ENCODE data around the gene GALNT18. TPM values are rescaled to one million over a fixed set of nuclear protein-coding genes. Genes with fewer than 3 reads are reported as not detected.

GALNT18 gene
- polyA plus RNA-seq, 1 experiment: 4.8 TPM

GRCh38 chr11:11380340-11380739 is 241.5 kb downstream of the GALNT18 start:
- DNase-seq (ENCODE audit: low read depth, low spot score): no peak
- Histone ChIP-seq H3K27ac (ENCODE audit: low read depth, low read length) (no peak overlapping the region), H3K27me3 (ENCODE audit: control insufficient read depth, insufficient read depth, low read length) (no peaks in the 10 kb centered on the region), H3K9me3 (ENCODE audit: control insufficient read depth, insufficient read depth, low read length) (no peaks in the 10 kb centered on the region; the same call in 1 of the 2 replicates), H3K4me3 (ENCODE audit: low read depth, low read length) (no peak overlapping the region)
- CTCF ChIA-PET: no interaction called here
- POLR2A ChIA-PET: no interaction called here
- TF ChIP-seq CTCF (IDR thresholded peaks at IDR 0.05; ENCODE audit: low read depth, low read length): no peak

GRCh38 chr11:11379661-11380060 is 242.1 kb downstream of the GALNT18 start:
- Histone ChIP-seq H3K4me3 (ENCODE audit: low read depth, low read length) (no peak overlapping the region), H3K27ac (ENCODE audit: low read depth, low read length) (no peak overlapping the region), H3K27me3 (ENCODE audit: control insufficient read depth, insufficient read depth, low read length) (no peaks in the 10 kb centered on the region), H3K9me3 (ENCODE audit: control insufficient read depth, insufficient read depth, low read length) (no peaks in the 10 kb centered on the region; the same call in 1 of the 2 replicates)
- TF ChIP-seq CTCF (IDR thresholded peaks at IDR 0.05; ENCODE audit: low read depth, low read length): no peak
- ChIA-PET POLR2A (no interaction called here), CTCF (no interaction called here)
- DNase-seq (ENCODE audit: low read depth, low spot score): no peak

GRCh38 chr11:11378184-11378940 is 243.4 kb downstream of the GALNT18 start:
- TF ChIP-seq CTCF (IDR thresholded peaks at IDR 0.05; ENCODE audit: low read depth, low read length): no peak
- CTCF ChIA-PET: no interaction called here
- POLR2A ChIA-PET: no interaction called here

GRCh38 chr11:11374358-11375148 is 247.3 kb downstream of the GALNT18 start:
- no peak overlapping the region for H3K4me3 ChIP-seq (ENCODE audit: low read depth, low read length)
- no peak for TF ChIP-seq CTCF (IDR thresholded peaks at IDR 0.05; ENCODE audit: low read depth, low read length)
- CTCF ChIA-PET: no interaction called here
- H3K27me3 ChIP-seq (ENCODE audit: control insufficient read depth, insufficient read depth, low read length): no peaks in the 10 kb centered on the region
- no peaks in the 10 kb centered on the region for H3K9me3 ChIP-seq (ENCODE audit: control insufficient read depth, insufficient read depth, low read length)
- no peak overlapping the region for H3K27ac ChIP-seq (ENCODE audit: low read depth, low read length)
- POLR2A ChIA-PET: no interaction called here
- DNase-seq (ENCODE audit: low read depth, low spot score): no peak

More at GRCh38 chr11:11378184-11378940, 243.4 kb downstream of the GALNT18 start:
- Histone ChIP-seq H3K27me3 (ENCODE audit: control insufficient read depth, insufficient read depth, low read length) (no peaks in the 10 kb centered on the region), H3K27ac (ENCODE audit: low read depth, low read length) (no peak overlapping the region), H3K4me3 (ENCODE audit: low read depth, low read length) (no peak overlapping the region), H3K9me3 (ENCODE audit: control insufficient read depth, insufficient read depth, low read length) (no peaks in the 10 kb centered on the region; the same call in 1 of the 2 replicates)
- DNase-seq (ENCODE audit: low read depth, low spot score): no peak

- Histone ChIP-seq H3K27ac (ENCODE audit: low read depth, low read length) (no peak overlapping the region), H3K4me3 (ENCODE audit: low read depth, low read length) (no peak overlapping the region), H3K27me3 (ENCODE audit: control insufficient read depth, insufficient read depth, low read length) (no peaks in the 10 kb centered on the region), H3K9me3 (ENCODE audit: control insufficient read depth, insufficient read depth, low read length) (no peaks in the 10 kb centered on the region)
- ChIA-PET CTCF (no interaction called here), POLR2A (no interaction called here)
- TF ChIP-seq CTCF (IDR thresholded peaks at IDR 0.05; ENCODE audit: low read depth, low read length): no peak
- no peak for DNase-seq (ENCODE audit: low read depth, low spot score)
Measured at GRCh38 chr11:11373934-11374333, 247.9 kb downstream of the GALNT18 start.

Measured in AG04450 (cell line).